Panc1 (cell line): ENCODE measurements around the gene OR1G1. TPM values are rescaled to one million over a fixed set of nuclear protein-coding genes. Genes with fewer than 3 reads are reported as not detected.

Experiments used
- ATAC-seq: fragments of 200-7000 bp; cut with Tn5 transposase; 2 replicates; pipeline ENCODE4 v1.9.1; 2020; ENCODE audit warnings: mild to moderate bottlenecking, moderate library complexity
- Bru-seq: library from RNA; stranded (reverse); fragments of 400-500 nt; gene quantifications from one replicate; lab custom pipeline; 2021; lab: Mats Ljungman, UMichigan
- BruChase-seq, 2 experiments: library from RNA; stranded (reverse); fragments of 400-500 nt; gene quantifications; one replicate each; lab custom pipeline; 2021; lab: Mats Ljungman, UMichigan
- BruUV-seq: library from RNA; stranded (reverse); fragments of 400-500 nt; replicated peaks from 2 replicates; lab custom pipeline; 2021; lab: Mats Ljungman, UMichigan
- CTCF ChIA-PET: fragments of 300-600 bp; sonication (Branson Sonifier 250); formaldehyde crosslinking; loops from one replicate; lab custom pipeline; 2022; ENCODE audit warnings: antibody characterized with exemption; lab: Charles Lee
- POLR2A ChIA-PET: fragments of 300-600 bp; sonication (Branson Sonifier 250); formaldehyde crosslinking; loops from one replicate; lab custom pipeline; 2022; ENCODE audit warnings: antibody characterized with exemption; lab: Charles Lee
- DNase-seq: peaks from one replicate; pipeline ENCODE4 v3.0.0-alpha.2; 2010; ENCODE audit warnings: low read depth, low spot score
- H3K27ac ChIP-seq: 2 replicates; pipeline ENCODE4 v1.5.1; 2011; ENCODE audit warnings: mild to moderate bottlenecking, low read length, inconsistent platforms
- H3K27me3 ChIP-seq: fragments of 200-500 bp; sonication (Bioruptor generic); 2 replicates; pipeline ENCODE4 v1.6.0; 2014; ENCODE audit warnings: low read length, inconsistent platforms; ENCODE audit not compliant: control insufficient read depth, insufficient read depth
- H3K36me3 ChIP-seq: fragments of 200-500 bp; sonication (Bioruptor generic); 2 replicates; pipeline ENCODE4 v1.5.1; 2014; ENCODE audit warnings: inconsistent platforms, mild to moderate bottlenecking, low read length, moderate library complexity; ENCODE audit not compliant: control insufficient read depth, insufficient read depth
- H3K4me1 ChIP-seq: 2 replicates; pipeline ENCODE4 v1.5.1; 2011; ENCODE audit warnings: inconsistent platforms, mild to moderate bottlenecking, low read length, moderate library complexity; ENCODE audit not compliant: control insufficient read depth, insufficient read depth
- H3K4me3 ChIP-seq, 2 experiments: 2 replicates each; pipeline ENCODE4 v1.5.1; 2011 to 2012; ENCODE audit warnings: low read depth in 2 of 2, low read length in 2 of 2, mild to moderate bottlenecking in 2 of 2, inconsistent platforms in 1 of 2, moderate library complexity in 1 of 2
- H3K9me3 ChIP-seq: fragments of 200-500 bp; sonication (Bioruptor generic); 2 replicates; pipeline ENCODE4 v1.5.1; 2014; ENCODE audit warnings: low read depth, mild to moderate bottlenecking, inconsistent platforms, low read length, moderate library complexity; ENCODE audit not compliant: control insufficient read depth, insufficient read depth
- CTCF ChIP-seq: fragments of 450-650 bp; IDR thresholded peaks from 2 replicates; pipeline ENCODE4 v1.5.1; 2017; ENCODE audit warnings: mild to moderate bottlenecking
- POLR2AphosphoS5 ChIP-seq: IDR thresholded peaks from 2 replicates; pipeline ENCODE4 v1.6.1; 2012; ENCODE audit warnings: mild to moderate bottlenecking, low read depth, low read length, moderate library complexity
- SIN3A ChIP-seq: IDR thresholded peaks from 2 replicates; pipeline ENCODE4 v1.6.1; 2012; ENCODE audit warnings: low read depth, mild to moderate bottlenecking, low read length, moderate library complexity, borderline replicate concordance; ENCODE audit not compliant: insufficient read depth
- TCF7L2 ChIP-seq: IDR thresholded peaks from 2 replicates; pipeline ENCODE4 v1.6.1; 2011; ENCODE audit warnings: mild to moderate bottlenecking, low read depth, low read length, inconsistent platforms
- in situ Hi-C: cut with HindIII; loops from 2 replicates; pipeline ENCODE4 v1.10.0; 2016; ENCODE audit warnings: low sequenced_read_pairs, low pct_unique_long_range_greater_than_20kb
- intact Hi-C: fragments of 100-400 bp; cut with micrococcal nuclease; formaldehyde crosslinking; loops from one replicate; pipeline ENCODE4 v1.10.0; 2022; ENCODE audit not compliant: unreplicated experiment
- long read RNA-seq: library from polyadenylated mRNA; unstranded; transcript quantifications from one replicate; pipeline ENCODE4 v2.0.0, GENCODE V29; 2021; ENCODE audit not compliant: unreplicated experiment
- polyA plus RNA-seq: library from polyadenylated mRNA; unstranded; fragments of >200 nt; gene quantifications from one replicate; pipeline ENCODE4 v1.2.1, GENCODE V29; 2012; ENCODE audit warnings: missing spikeins; ENCODE audit not compliant: insufficient read length
- total RNA-seq: library from RNA; stranded (reverse); gene quantifications from one replicate; pipeline ENCODE4 v1.2.1, GENCODE V29; 2021; ENCODE audit not compliant: unreplicated experiment
- TF ChIP-seq, protein P1 (sequence below), 2 experiments: IDR thresholded peaks; 2 replicates each; pipeline ENCODE4 v1.6.1; 2011 to 2012; ENCODE audit warnings: low read depth in 2 of 2, control low read depth in 1 of 2, low read length in 1 of 2, mild to moderate bottlenecking in 1 of 2, moderate library complexity in 1 of 2; ENCODE audit not compliant: insufficient read depth in 1 of 2

Gene OR1G1
- total RNA-seq (not detected), Bru-seq, nascent RNA (not detected), BruChase-seq, experiment 1, labeled RNA remaining after a 2-hour chase (not detected), BruChase-seq, experiment 2, labeled RNA remaining after a 6-hour chase (not detected)
- not detected for polyA plus RNA-seq
- long read RNA-seq, result 0 reads

DNA sequence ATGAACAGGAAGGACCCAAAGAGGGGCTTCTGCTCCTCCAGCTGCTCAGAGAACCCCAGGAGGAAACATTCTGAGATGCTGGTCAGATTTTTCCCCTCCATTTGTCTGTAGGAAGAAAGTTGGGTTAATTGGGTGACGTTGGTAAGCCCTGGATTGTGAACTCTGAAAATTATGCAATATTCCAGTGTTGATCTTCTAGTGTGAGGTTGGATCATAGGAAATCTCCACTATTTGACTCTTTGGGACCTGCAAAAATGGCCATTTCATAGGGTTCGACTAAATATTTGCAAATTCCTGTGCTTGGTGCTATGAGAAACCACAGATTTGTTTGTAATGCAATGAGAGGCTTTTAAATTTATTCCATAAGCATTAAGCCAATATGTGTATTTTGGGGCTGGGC lies at the start of gene OR1G1:
Gene OR1G1, minus strand, starts transcription at position 101 of the 400 bp plus-strand sequence. Its CDS starts 0 bp downstream, at position 101.
- Histone ChIP-seq H3K4me3 (no peak within 1 kb of the TSS), H3K36me3 (no peaks in the 10 kb centered on the region), H3K4me1 (no peaks in the 10 kb centered on the region), H3K27ac (no peak within 1 kb of the TSS), H3K27me3 (peaks cover 13% of the 10 kb centered on the region), H3K9me3 (no peaks in the 10 kb centered on the region)
- no peak for DNase-seq
- ChIA-PET CTCF (no interaction called here), POLR2A (no interaction called here)
- ATAC-seq, result no peak
- no TSS peak for BruUV-seq
- no peak for TF ChIP-seq SIN3A
- TF ChIP-seq, protein P1, sequence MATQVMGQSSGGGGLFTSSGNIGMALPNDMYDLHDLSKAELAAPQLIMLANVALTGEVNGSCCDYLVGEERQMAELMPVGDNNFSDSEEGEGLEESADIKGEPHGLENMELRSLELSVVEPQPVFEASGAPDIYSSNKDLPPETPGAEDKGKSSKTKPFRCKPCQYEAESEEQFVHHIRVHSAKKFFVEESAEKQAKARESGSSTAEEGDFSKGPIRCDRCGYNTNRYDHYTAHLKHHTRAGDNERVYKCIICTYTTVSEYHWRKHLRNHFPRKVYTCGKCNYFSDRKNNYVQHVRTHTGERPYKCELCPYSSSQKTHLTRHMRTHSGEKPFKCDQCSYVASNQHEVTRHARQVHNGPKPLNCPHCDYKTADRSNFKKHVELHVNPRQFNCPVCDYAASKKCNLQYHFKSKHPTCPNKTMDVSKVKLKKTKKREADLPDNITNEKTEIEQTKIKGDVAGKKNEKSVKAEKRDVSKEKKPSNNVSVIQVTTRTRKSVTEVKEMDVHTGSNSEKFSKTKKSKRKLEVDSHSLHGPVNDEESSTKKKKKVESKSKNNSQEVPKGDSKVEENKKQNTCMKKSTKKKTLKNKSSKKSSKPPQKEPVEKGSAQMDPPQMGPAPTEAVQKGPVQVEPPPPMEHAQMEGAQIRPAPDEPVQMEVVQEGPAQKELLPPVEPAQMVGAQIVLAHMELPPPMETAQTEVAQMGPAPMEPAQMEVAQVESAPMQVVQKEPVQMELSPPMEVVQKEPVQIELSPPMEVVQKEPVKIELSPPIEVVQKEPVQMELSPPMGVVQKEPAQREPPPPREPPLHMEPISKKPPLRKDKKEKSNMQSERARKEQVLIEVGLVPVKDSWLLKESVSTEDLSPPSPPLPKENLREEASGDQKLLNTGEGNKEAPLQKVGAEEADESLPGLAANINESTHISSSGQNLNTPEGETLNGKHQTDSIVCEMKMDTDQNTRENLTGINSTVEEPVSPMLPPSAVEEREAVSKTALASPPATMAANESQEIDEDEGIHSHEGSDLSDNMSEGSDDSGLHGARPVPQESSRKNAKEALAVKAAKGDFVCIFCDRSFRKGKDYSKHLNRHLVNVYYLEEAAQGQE (IDR thresholded peaks at IDR 0.05; ENCODE audit: insufficient read depth in 1 of 2, low read depth in 2 of 2, low read length in 1 of 2), result no peak
- TF ChIP-seq POLR2AphosphoS5, result no peak
- TF ChIP-seq TCF7L2, result no peak
- TF ChIP-seq CTCF, result no peak
- in situ Hi-C loops, result no loop called here
- intact Hi-C loops, result no loop called here

- BruUV-seq, result no TSS peak
These were observed 40.2 kb upstream of the OR1G1 start for GRCh38 chr17:3167574-3167973.

More at GRCh38 chr17:3167574-3167973, 40.2 kb upstream of the OR1G1 start:
- Histone ChIP-seq H3K4me3 (no peak overlapping the region), H3K27me3 (no peaks in the 10 kb centered on the region), H3K27ac (no peak overlapping the region), H3K4me1 (no peaks in the 10 kb centered on the region), H3K36me3 (no peaks in the 10 kb centered on the region), H3K9me3 (no peaks in the 10 kb centered on the region)
- in situ Hi-C loops (no loop called here), intact Hi-C loops (no loop called here)
- POLR2A ChIA-PET, result no interaction called here
- DNase-seq (no peak), ATAC-seq (no peak)
- CTCF ChIA-PET, result no interaction called here
- TF ChIP-seq, protein P1 (IDR thresholded peaks at IDR 0.05; ENCODE audit: insufficient read depth in 1 of 2, low read depth in 2 of 2, low read length in 1 of 2), result no peak
- no peak for TF ChIP-seq CTCF
- no peak for TF ChIP-seq POLR2AphosphoS5
